ENCODE data around the gene TMEM150B. TPM values are rescaled to one million over a fixed set of nuclear protein-coding genes. Genes with fewer than 3 reads are reported as not detected.

The TMEM150B gene
- total and polyA plus RNA-seq, 7 donors = 2.4 to 18.7 (median 7.2) TPM; not detected in 1

GRCh38 chr19:55321466-55322137, 3.5 kb downstream of the TMEM150B start:
- no peak for DNase-seq
- Histone ChIP-seq H3K9me3 (no peaks in the 10 kb centered on the region), H3K4me3 (no peak overlapping the region), H3K27ac (no peak overlapping the region), H3K4me1 (peaks cover 0 to 5% (median 0%) of the 10 kb centered on the region in 4 donors), H3K36me3 (no peaks in the 10 kb centered on the region), H3K27me3 (peaks cover 0 to 11% (median 6%) of the 10 kb centered on the region in 3 donors)
- 55 to 70% methylated on average over 9 of the region's 9 CpGs for WGBS, 2 donors
- intact Hi-C loops (cut with DNase I) = no loop called here
- TF ChIP-seq EP300 (IDR thresholded peaks at IDR 0.05) = no peak
- TF ChIP-seq POLR2AphosphoS5 (IDR thresholded peaks at IDR 0.05) = no peak
- no peak for TF ChIP-seq POLR2A (IDR thresholded peaks at IDR 0.05)
- TF ChIP-seq CTCF (IDR thresholded peaks at IDR 0.05) = no peak

GRCh38 chr19:55320844-55321419, 4.2 kb downstream of the TMEM150B start:
- no peak for DNase-seq
- WGBS, 2 donors = 91 to 94% methylated on average over 8 of the region's 8 CpGs
- intact Hi-C loops (cut with DNase I) = no loop called here
- Histone ChIP-seq H3K36me3 (no peaks in the 10 kb centered on the region), H3K9me3 (no peaks in the 10 kb centered on the region), H3K4me3 (no peak overlapping the region), H3K27ac (no peak overlapping the region), H3K27me3 (peaks cover 0 to 11% (median 6%) of the 10 kb centered on the region in 3 donors), H3K4me1 (peaks cover 0 to 5% (median 0%) of the 10 kb centered on the region in 4 donors)
- TF ChIP-seq POLR2AphosphoS5 (IDR thresholded peaks at IDR 0.05) (no peak), POLR2A (IDR thresholded peaks at IDR 0.05) (no peak), CTCF (IDR thresholded peaks at IDR 0.05) (no peak), EP300 (IDR thresholded peaks at IDR 0.05) (no peak)

GRCh38 chr19:55319785-55320184, 5.4 kb downstream of the TMEM150B start:
- Histone ChIP-seq H3K4me3 (no peak overlapping the region), H3K4me1 (peaks cover 0 to 5% (median 0%) of the 10 kb centered on the region in 4 donors), H3K27me3 (peaks cover 0 to 11% (median 6%) of the 10 kb centered on the region in 3 donors), H3K9me3 (no peaks in the 10 kb centered on the region), H3K27ac (no peak overlapping the region), H3K36me3 (no peaks in the 10 kb centered on the region)
- no peak for DNase-seq
- intact Hi-C loops (cut with DNase I) = no loop called here
- TF ChIP-seq EP300 (IDR thresholded peaks at IDR 0.05) = no peak
- no peak for TF ChIP-seq POLR2AphosphoS5 (IDR thresholded peaks at IDR 0.05)
- TF ChIP-seq POLR2A (IDR thresholded peaks at IDR 0.05) = no peak
- no peak for TF ChIP-seq CTCF (IDR thresholded peaks at IDR 0.05)
- WGBS, 2 donors = 58 to 61% methylated on average over 21 of the region's 21 CpGs

- H3K36me3 ChIP-seq = no peaks in the 10 kb centered on the region
- no peak overlapping the region for H3K4me3 ChIP-seq
- WGBS, 2 donors = 89% methylated on average over 8 of the region's 8 CpGs
- H3K27me3 ChIP-seq = peaks cover 0 to 11% (median 6%) of the 10 kb centered on the region in 3 donors
- H3K4me1 ChIP-seq = peaks cover 0 to 5% (median 0%) of the 10 kb centered on the region in 4 donors
- H3K27ac ChIP-seq = no peak overlapping the region
- DNase-seq = no peak
- TF ChIP-seq POLR2A (IDR thresholded peaks at IDR 0.05) (no peak), CTCF (IDR thresholded peaks at IDR 0.05) (no peak), EP300 (IDR thresholded peaks at IDR 0.05) (no peak), POLR2AphosphoS5 (IDR thresholded peaks at IDR 0.05) (no peak)
- H3K9me3 ChIP-seq = no peaks in the 10 kb centered on the region
- intact Hi-C loops (cut with DNase I) = no loop called here
Measured at GRCh38 chr19:55316646-55317045, 8.5 kb downstream of the TMEM150B start.
